ENCODE results near the gene PARP1.

DNA sequence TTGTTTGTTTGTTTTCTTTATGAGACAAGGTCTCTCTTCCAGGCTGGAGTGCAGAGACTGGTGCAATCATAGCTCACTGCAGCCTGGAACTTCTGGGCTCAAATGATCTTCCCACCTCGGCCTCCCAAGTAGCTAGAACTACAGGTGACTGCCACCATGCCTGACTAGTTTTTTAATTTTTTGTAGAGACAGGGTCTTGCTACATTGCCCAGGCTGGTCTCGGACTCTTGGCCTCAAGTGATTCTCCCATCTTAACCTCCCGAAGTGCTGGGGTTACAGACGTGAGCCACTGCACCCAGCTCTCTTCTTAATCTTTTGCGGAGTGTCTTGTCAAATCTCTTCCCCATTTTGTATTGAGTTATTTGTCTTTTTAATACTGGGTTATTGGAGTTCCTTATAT is 32.6 kb upstream of the PARP1 start:
- no peak for TF ChIP-seq GATA3 (IDR thresholded peaks at IDR 0.05; ENCODE audit: low read depth, low read length)
- no peak for TF ChIP-seq GATA2 (IDR thresholded peaks at IDR 0.05; ENCODE audit: low read depth, low read length)

All from SH-SY5Y (cell line).